AG04450 (cell line): ENCODE results near the gene PNO1. TPM values are rescaled to one million over a fixed set of nuclear protein-coding genes. Genes with fewer than 3 reads are reported as not detected.
"Not testable (repeated sequence)": the region's sequence is repeated elsewhere in the genome, so short reads cannot be mapped to it uniquely, and the experiment has no call there.

Experiments
- CTCF ChIA-PET: fragments of 300-600, 350-600 bp; formaldehyde crosslinking; extraction: SDS; loops from one replicate; lab custom pipeline; 2022; ENCODE audit warnings: antibody characterized with exemption, inconsistent platforms; lab: Charles Lee
- POLR2A ChIA-PET: fragments of 350-600 bp; formaldehyde crosslinking; extraction: SDS; loops from one replicate; lab custom pipeline; 2021; ENCODE audit warnings: antibody characterized with exemption, inconsistent platforms; lab: Yijun Ruan, JAX
- DNase-seq: peaks from one replicate; pipeline ENCODE4 v3.0.0-alpha.2; 2011; ENCODE audit warnings: low read depth, low spot score
- H3K27ac ChIP-seq: one replicate; pipeline ENCODE4 v1.5.1; 2012; ENCODE audit warnings: low read depth, low read length, control low read depth
- H3K27me3 ChIP-seq: one replicate; pipeline ENCODE4 v1.6.0; 2012; ENCODE audit warnings: low read length; ENCODE audit not compliant: control insufficient read depth, insufficient read depth
- H3K4me3 ChIP-seq: 2 replicates; pipeline ENCODE4 v1.5.1; 2011; ENCODE audit warnings: mild to moderate bottlenecking, low read depth, low read length, control low read depth
- H3K9me3 ChIP-seq: 2 replicates; pipeline ENCODE4 v1.5.1; 2012; ENCODE audit warnings: low read length; ENCODE audit not compliant: control insufficient read depth, insufficient read depth
- CTCF ChIP-seq: IDR thresholded peaks from 2 replicates; pipeline ENCODE4 v1.5.1; 2011; ENCODE audit warnings: low read depth, low read length, control low read depth, inconsistent platforms
- polyA plus RNA-seq: library from polyadenylated mRNA; depleted of rRNA; stranded (reverse); fragments of >200 nt; gene quantifications from 2 replicates; pipeline ENCODE4 v1.2.3, GENCODE V29; 2011

PNO1 gene
- polyA plus RNA-seq, 1 experiment = 14.2 TPM

GRCh38 chr2:68172521-68172920 is 14.8 kb downstream of the PNO1 start:
- H3K4me3 ChIP-seq = no peak overlapping the region
- no peaks in the 10 kb centered on the region for H3K27me3 ChIP-seq
- CTCF ChIA-PET = interaction anchor here (1.2 kb wide), 1 partner anchor 51 kb away, joined by 3 read pairs; no protein-coding TSS in a partner anchor
- H3K9me3 ChIP-seq = no peaks in the 10 kb centered on the region
- DNase-seq = no peak
- H3K27ac ChIP-seq = no peak overlapping the region
- POLR2A ChIA-PET = no interaction called here
- TF ChIP-seq CTCF = no peak

DNA sequence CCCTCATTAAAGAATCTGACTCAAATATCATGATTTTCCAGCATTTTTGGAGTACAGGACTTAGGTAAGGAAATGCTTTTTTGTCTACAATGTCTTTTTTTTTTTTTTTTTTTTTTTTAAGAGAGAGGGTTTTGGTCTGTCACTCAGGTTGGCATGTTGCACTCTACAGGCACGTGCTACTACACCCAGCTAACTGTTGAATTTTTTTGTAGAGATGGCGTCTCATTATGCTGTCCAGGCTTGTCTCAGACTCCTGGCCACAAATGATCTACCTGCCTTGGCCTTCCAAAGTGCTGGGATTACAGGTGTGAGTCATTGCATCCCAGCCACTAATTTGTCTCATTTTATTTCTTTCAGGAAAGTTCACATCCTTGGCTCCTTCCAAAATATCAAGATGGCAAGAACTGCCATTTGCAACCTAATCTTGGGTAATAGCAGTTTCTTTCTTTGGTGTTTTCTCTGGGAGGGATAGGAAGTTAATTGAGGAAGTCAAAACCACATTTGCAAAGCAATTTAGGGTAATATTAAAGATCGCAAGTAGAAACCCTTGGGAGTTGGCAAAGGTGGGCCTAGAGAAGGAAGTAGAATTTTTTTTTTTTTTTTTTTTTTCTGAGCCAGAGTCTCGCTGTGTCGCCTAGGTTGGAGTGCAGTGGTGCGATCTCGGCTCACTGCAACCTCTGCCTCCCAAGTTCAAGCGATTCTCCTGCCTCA is 15.5 kb downstream of the PNO1 start:
- no peak for DNase-seq
- H3K27me3 ChIP-seq = no peaks in the 10 kb centered on the region
- no peak for TF ChIP-seq CTCF
- no peak overlapping the region for H3K27ac ChIP-seq
- ChIA-PET POLR2A (no interaction called here), CTCF (interaction anchor here (1.2 kb wide), 1 partner anchor 51 kb away, joined by 3 read pairs; no protein-coding TSS in a partner anchor)
- no peaks in the 10 kb centered on the region for H3K9me3 ChIP-seq
- no peak overlapping the region for H3K4me3 ChIP-seq

DNA sequence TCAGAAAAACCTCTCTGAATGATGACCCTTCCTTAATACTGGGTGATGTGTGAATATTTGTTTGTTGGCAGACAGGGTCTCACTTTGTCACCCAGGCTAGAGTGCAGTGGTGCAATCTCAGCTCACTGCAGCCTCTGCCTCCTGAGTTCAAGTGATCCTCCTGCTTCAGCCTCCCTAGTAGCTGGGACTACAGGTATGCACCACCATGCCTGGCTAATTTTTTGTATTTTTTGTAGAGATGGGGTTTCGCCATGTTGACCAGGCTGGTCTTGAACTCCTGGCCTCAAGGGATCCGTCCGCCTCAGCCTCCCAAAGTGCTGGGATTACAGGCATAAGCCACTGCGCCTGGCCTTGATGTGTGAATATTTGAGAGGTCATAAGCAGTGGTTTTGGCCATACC is 17.5 kb downstream of the PNO1 start:
- ChIA-PET POLR2A (interaction anchor here (0.6 kb wide), 1 partner anchor 44 kb away, joined by 3 read pairs; no protein-coding TSS in a partner anchor), CTCF (interaction anchor here (0.7 to 1.6 kb wide), 3 partner anchors 11 to 75 kb away, joined by 3 to 6 read pairs (median 3); no protein-coding TSS in a partner anchor)
- not testable (repeated sequence) for H3K9me3 ChIP-seq

GRCh38 chr2:68176657-68177056 is 19.0 kb downstream of the PNO1 start:
- Histone ChIP-seq H3K27ac (no peak overlapping the region), H3K27me3 (no peaks in the 10 kb centered on the region), H3K4me3 (no peak overlapping the region), H3K9me3 (no peaks in the 10 kb centered on the region)
- ChIA-PET CTCF (no interaction called here), POLR2A (no interaction called here)
- no peak for DNase-seq
- TF ChIP-seq CTCF = no peak

More for the DNA sequence above, 17.5 kb downstream of the PNO1 start:
- DNase-seq, H3K4me3 ChIP-seq, H3K27ac ChIP-seq, H3K27me3 ChIP-seq: not testable (repeated sequence)

GRCh38 chr2:68177541-68177940 is 19.9 kb downstream of the PNO1 start:
- Histone ChIP-seq H3K27me3 (no peaks in the 10 kb centered on the region), H3K27ac (no peak overlapping the region), H3K9me3 (no peaks in the 10 kb centered on the region), H3K4me3 (no peak overlapping the region)
- CTCF ChIA-PET = interaction anchor here (1.2 kb wide), 1 partner anchor 105 kb away, joined by 5 read pairs; no protein-coding TSS in a partner anchor
- DNase-seq = no peak
- no peak for TF ChIP-seq CTCF
- POLR2A ChIA-PET = no interaction called here
